Measurements from ENCODE around the gene EEF1E1. TPM values are rescaled to one million over a fixed set of nuclear protein-coding genes. Genes with fewer than 3 reads are reported as not detected.
"Not testable (repeated sequence)": the region's sequence is repeated elsewhere in the genome, so short reads cannot be mapped to it uniquely, and the experiment has no call there.

EEF1E1 gene
- total RNA-seq, 1 donor from 2014 or later: 88.8 TPM

- no peak for TF ChIP-seq CTCF (conservative IDR thresholded peaks at IDR 0.05; ENCODE audit: low read depth, low read length)
- DNase-seq (ENCODE audit: low read depth): no peak
- H3K4me3 ChIP-seq (ENCODE audit: low read depth, low read length): no peak overlapping the region
Observed at GRCh38 chr6:8057263-8057662, 45.1 kb downstream of the EEF1E1 start.

- no peak for TF ChIP-seq CTCF (conservative IDR thresholded peaks at IDR 0.05; ENCODE audit: low read depth, low read length)
- DNase-seq (ENCODE audit: low read depth): no peak
- H3K4me3 ChIP-seq (ENCODE audit: low read depth, low read length): no peak overlapping the region
Observed at GRCh38 chr6:8054276-8054675, 48.1 kb downstream of the EEF1E1 start.

GRCh38 chr6:8047541-8048292, 54.6 kb downstream of the EEF1E1 start:
- H3K4me3 ChIP-seq (ENCODE audit: low read depth, low read length): no peak overlapping the region
- TF ChIP-seq CTCF (conservative IDR thresholded peaks at IDR 0.05; ENCODE audit: low read depth, low read length): no peak
- DNase-seq (ENCODE audit: low read depth): no peak

GRCh38 chr6:8045769-8046168, 56.6 kb downstream of the EEF1E1 start:
- H3K4me3 ChIP-seq (ENCODE audit: low read depth, low read length); DNase-seq (ENCODE audit: low read depth): not testable (repeated sequence)

GRCh38 chr6:8043221-8043620, 59.1 kb downstream of the EEF1E1 start:
- DNase-seq (ENCODE audit: low read depth): no peak
- TF ChIP-seq CTCF (conservative IDR thresholded peaks at IDR 0.05; ENCODE audit: low read depth, low read length): no peak

GRCh38 chr6:8041913-8042583, 60.3 kb downstream of the EEF1E1 start:
- no peak for TF ChIP-seq CTCF (conservative IDR thresholded peaks at IDR 0.05; ENCODE audit: low read depth, low read length)
- no peak for DNase-seq (ENCODE audit: low read depth)
- H3K4me3 ChIP-seq (ENCODE audit: low read depth, low read length): no peak overlapping the region

More at GRCh38 chr6:8043221-8043620, 59.1 kb downstream of the EEF1E1 start:
- H3K4me3 ChIP-seq (ENCODE audit: low read depth, low read length): no peak overlapping the region

GRCh38 chr6:8034107-8034506, 68.2 kb downstream of the EEF1E1 start:
- not testable (repeated sequence) for H3K4me3 ChIP-seq (ENCODE audit: low read depth, low read length); DNase-seq (ENCODE audit: low read depth)

GRCh38 chr6:8030920-8031319, 71.4 kb downstream of the EEF1E1 start:
- TF ChIP-seq CTCF (conservative IDR thresholded peaks at IDR 0.05; ENCODE audit: low read depth, low read length): no peak
- H3K4me3 ChIP-seq (ENCODE audit: low read depth, low read length): no peak overlapping the region
- no peak for DNase-seq (ENCODE audit: low read depth)
